Activated naive CD8-positive, alpha-beta T cell treated with anti-CD3 and anti-CD28 coated beads, Interleukin-2, amount 50 U/mL, for 24 hours (primary cell): ENCODE measurements around the gene SCYGR4.
"Not testable (repeated sequence)": the region's sequence is repeated elsewhere in the genome, so short reads cannot be mapped to it uniquely, and the experiment has no call there.

ENCODE experiments used
- ATAC-seq: fragments of 150-1000 bp; cut with Tn5 transposase; one replicate; pipeline ENCODE4 v1.10.0; 2021
- DNase-seq: peaks from one replicate; pipeline ENCODE4 v3.0.0; 2021
- H3K27ac Mint-ChIP-seq: one replicate; pipeline ENCODE4 v1.8.0; 2021; ENCODE audit warnings: mild to moderate bottlenecking, mixed read lengths
- H3K27me3 Mint-ChIP-seq: one replicate; pipeline ENCODE4 v1.8.0; 2021; ENCODE audit warnings: mixed read lengths
- H3K36me3 Mint-ChIP-seq: one replicate; pipeline ENCODE4 v1.8.0; 2021; ENCODE audit warnings: low read depth, mixed read lengths
- H3K4me1 Mint-ChIP-seq: one replicate; pipeline ENCODE4 v1.8.0; 2021; ENCODE audit warnings: mixed read lengths
- H3K4me3 Mint-ChIP-seq: one replicate; pipeline ENCODE4 v1.8.0; 2021; ENCODE audit warnings: mild to moderate bottlenecking, moderate library complexity, mixed read lengths
- H3K9me3 Mint-ChIP-seq: one replicate; pipeline ENCODE4 v1.8.0; 2021; ENCODE audit warnings: mixed read lengths

The SCYGR4 gene

DNA sequence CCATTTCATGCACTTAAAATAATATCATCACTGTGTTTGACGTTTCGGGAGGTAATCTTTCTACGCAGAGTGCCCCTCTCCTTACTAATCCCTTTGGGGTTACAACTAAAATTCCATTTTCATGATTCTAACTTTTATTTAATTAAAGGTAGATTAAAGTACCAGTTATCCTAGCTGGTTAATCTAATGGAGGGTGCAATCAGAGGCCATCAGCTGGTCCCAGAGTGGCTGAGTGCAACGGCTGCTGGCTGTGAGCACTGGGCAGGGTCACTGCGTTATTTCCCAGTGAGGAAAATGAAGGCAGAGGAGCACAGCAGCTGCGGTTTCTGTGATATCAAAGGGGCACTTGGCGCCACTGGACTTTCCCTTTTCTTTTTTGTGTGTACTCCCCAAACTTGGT is 12.1 kb downstream of the SCYGR4 start:
- Mint-ChIP-seq H3K27ac (no peak overlapping the region), H3K9me3 (no peaks in the 10 kb centered on the region), H3K36me3 (no peaks in the 10 kb centered on the region), H3K27me3 (peaks cover 21% of the 10 kb centered on the region), H3K4me3 (no peak overlapping the region), H3K4me1 (no peaks in the 10 kb centered on the region)
- DNase-seq = no peak
- ATAC-seq = no peak

DNA sequence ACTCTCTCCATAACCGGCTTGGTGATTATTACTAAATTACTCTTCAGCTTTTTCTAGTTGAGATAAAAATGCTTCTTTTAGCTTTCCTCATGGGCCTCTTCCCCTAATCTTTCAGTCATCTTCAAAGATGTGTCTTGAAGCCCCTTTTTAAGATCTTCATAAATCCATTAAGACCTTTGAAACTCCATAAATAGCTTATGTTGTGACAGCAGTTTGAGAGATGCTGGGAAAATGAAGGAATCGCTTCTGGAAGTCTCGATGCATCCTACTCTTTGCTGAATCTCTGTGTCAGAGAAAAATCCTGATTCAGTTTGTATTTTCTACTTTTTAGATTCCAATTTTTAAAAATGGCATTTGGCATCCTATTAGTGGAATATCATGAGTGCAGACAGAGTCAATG is 13.0 kb downstream of the SCYGR4 start:
- H3K4me1 Mint-ChIP-seq = no peaks in the 10 kb centered on the region
- H3K27ac Mint-ChIP-seq = no peak overlapping the region
- DNase-seq (no peak), ATAC-seq (no peak)
- peaks cover 21% of the 10 kb centered on the region for H3K27me3 Mint-ChIP-seq
- no peaks in the 10 kb centered on the region for H3K36me3 Mint-ChIP-seq
- no peaks in the 10 kb centered on the region for H3K9me3 Mint-ChIP-seq
- no peak overlapping the region for H3K4me3 Mint-ChIP-seq

DNA sequence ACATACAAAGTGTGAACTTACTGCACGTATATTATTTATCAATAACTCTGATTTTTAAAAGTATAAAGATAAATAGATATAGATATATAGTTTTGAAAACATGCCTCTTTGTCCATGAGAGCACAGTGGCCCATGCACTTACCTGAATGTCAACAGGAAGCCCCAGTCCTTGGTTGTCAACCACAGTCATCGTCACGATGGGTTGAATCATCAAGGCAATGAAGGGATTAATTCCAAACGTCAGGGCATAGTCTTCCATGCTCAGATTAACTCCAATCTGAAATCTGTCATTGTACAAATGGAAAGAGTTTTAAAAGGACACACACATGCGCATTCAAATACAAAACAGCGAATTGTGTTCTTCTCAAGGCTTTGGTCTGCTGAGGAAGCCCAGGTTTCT is 15.5 kb downstream of the SCYGR4 start:
- DNase-seq = no peak
- ATAC-seq = no peak
- Mint-ChIP-seq H3K4me1 (no peaks in the 10 kb centered on the region), H3K4me3 (no peak overlapping the region), H3K36me3 (no peaks in the 10 kb centered on the region), H3K27ac (no peak overlapping the region), H3K9me3 (no peaks in the 10 kb centered on the region), H3K27me3 (peaks cover 21% of the 10 kb centered on the region)

DNA sequence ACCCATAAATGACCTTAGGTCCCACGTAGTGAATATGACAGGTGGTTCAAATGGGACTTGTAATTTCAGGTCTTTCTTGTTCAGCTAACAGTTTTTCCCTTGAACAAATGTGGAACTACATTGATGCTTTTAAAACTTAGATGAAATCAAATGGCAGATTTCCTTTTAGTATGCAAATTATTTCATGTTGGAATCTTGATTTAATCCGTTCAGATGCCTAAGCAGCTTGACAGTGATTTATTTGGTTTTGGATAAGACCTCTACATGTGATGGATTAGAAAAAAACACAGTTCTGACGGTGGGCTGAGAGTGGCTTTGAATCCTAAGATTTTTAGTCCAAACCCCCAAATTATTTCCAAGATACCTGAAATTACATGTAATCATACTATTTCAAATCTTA is 16.9 kb downstream of the SCYGR4 start:
- Mint-ChIP-seq H3K4me3 (no peak overlapping the region), H3K4me1 (no peaks in the 10 kb centered on the region), H3K9me3 (no peaks in the 10 kb centered on the region), H3K27me3 (peaks cover 14% of the 10 kb centered on the region), H3K27ac (no peak overlapping the region), H3K36me3 (no peaks in the 10 kb centered on the region)
- ATAC-seq (no peak), DNase-seq (no peak)

DNA sequence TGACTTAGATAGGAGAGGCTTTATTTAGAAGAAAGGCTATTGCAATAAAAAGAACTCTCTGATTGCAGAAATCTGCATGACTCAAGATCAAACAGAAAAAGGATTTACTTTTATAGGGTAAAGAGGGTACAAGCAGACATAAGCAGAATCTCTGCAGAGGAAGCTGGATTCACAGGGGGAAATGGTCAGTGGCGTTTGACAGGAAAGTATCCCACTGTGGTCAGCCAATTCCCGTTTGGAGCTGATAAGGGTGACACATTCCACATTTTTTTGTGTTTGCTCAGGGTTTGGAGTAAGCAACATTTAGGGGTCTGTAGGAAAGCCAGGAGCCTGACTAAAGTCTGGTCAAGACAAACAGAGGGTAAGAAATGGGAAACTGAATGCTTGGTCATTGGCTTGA is 25.4 kb downstream of the SCYGR4 start:
- Mint-ChIP-seq H3K4me3 (no peak overlapping the region), H3K27me3 (peaks cover 2% of the 10 kb centered on the region), H3K9me3 (no peaks in the 10 kb centered on the region), H3K4me1 (no peaks in the 10 kb centered on the region), H3K27ac (no peak overlapping the region), H3K36me3 (no peaks in the 10 kb centered on the region)
- ATAC-seq (no peak), DNase-seq (no peak)

DNA sequence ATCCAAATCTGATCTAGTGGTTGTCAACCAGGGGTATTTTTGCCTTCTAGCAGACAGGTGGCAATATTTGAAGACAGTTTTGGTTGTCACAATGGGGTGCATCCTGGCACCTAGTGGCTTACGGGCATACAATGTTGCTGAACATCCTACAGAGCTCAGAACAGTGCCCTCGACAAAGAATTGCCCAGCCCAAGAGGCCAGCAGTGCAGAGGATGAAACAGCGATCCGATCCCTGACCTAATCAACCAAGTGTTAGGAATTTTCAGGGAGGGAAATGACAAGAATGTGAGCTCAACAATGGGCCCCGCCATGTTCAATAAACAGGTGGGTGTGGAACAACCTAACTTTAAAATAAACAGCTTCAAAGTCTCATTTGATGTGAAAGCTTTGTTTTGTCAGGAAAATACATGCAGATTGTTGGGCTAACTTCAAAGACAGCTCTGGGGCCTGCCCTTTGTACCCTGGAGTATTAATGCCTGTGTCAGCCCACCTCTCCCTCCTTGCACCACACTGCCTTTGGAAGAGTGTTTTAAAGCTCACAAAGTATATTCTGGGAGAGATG is 26.8 kb downstream of the SCYGR4 start:
- ATAC-seq = no peak
- no peak overlapping the region for H3K4me3 Mint-ChIP-seq
- no peak overlapping the region for H3K27ac Mint-ChIP-seq
- H3K36me3 Mint-ChIP-seq = no peaks in the 10 kb centered on the region
- H3K4me1 Mint-ChIP-seq = no peaks in the 10 kb centered on the region
- H3K9me3 Mint-ChIP-seq = no peaks in the 10 kb centered on the region
- peaks cover 6% of the 10 kb centered on the region for H3K27me3 Mint-ChIP-seq
- no peak for DNase-seq

DNA sequence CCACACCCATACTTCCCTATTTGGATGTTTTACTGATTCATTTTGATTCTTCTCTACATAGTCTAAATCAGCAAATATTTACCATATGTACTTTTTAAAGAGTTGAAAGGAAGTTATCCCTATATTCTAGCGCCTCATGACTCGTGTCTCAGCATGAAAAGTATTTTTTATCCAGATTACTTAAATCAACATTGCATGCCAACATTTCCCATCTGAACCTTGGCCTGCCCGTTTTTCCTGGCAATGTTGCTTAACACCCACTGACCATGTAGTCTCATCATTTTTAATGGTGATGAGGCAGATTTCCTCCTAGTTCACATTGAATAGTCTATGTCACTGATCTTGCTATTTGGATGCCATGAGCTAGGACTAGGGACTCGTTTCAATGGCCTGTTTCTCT is 36.1 kb downstream of the SCYGR4 start:
- ATAC-seq = no peak
- no peak overlapping the region for H3K27ac Mint-ChIP-seq
- no peaks in the 10 kb centered on the region for H3K9me3 Mint-ChIP-seq
- H3K36me3 Mint-ChIP-seq = no peaks in the 10 kb centered on the region
- no peak overlapping the region for H3K4me3 Mint-ChIP-seq
- H3K4me1 Mint-ChIP-seq = peaks cover 2% of the 10 kb centered on the region
- DNase-seq = no peak
- peaks cover 5% of the 10 kb centered on the region for H3K27me3 Mint-ChIP-seq

DNA sequence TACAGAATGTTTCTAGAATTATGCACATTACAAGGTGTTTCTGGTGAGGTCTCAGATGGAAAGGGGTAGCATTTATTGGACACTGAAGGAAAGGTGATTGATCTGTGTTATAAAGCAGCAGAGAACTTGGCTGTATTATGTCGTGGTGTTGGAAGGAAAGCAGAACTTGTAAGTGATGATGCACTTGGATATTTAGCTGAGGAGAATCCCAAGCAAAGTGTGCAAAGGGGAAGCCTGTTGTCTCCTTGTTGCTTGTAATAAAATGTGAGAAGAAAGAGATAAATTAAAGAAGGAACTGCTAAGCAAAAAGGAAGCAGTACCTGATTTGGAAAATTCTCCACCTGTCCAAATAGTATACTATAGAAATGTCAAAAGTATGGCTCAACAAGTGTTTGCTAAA is 37.1 kb downstream of the SCYGR4 start:
- Mint-ChIP-seq H3K9me3 (no peaks in the 10 kb centered on the region), H3K36me3 (no peaks in the 10 kb centered on the region), H3K27me3 (peaks cover 5% of the 10 kb centered on the region), H3K4me3 (no peak overlapping the region), H3K4me1 (peaks cover 2% of the 10 kb centered on the region), H3K27ac (no peak overlapping the region)
- ATAC-seq (no peak), DNase-seq (no peak)

DNA sequence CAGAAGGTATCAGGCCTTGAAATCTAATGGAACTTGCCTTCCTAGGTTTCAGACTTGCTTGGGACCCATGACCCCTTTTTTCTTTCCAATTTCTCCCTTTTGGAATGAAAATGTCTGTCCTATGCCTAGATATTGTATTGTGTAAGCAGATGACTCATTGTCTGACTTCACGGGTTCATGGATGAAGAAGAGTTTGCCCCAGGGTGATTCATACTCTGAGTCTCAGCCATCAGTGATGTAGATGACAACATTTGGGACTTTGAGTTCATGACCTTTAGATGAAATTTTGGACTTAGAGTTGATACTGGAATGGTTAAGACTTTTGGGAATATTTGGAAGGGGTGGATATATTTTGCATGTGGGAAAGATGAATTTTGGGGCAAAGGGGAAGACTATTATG is 38.2 kb downstream of the SCYGR4 start:
- DNase-seq (no peak), ATAC-seq (peak; percentile 76)
- Mint-ChIP-seq H3K4me1 (peaks cover 2% of the 10 kb centered on the region), H3K27me3 (peaks cover 5% of the 10 kb centered on the region), H3K27ac (no peak overlapping the region), H3K36me3 (no peaks in the 10 kb centered on the region), H3K4me3 (no peak overlapping the region), H3K9me3 (no peaks in the 10 kb centered on the region)

DNA sequence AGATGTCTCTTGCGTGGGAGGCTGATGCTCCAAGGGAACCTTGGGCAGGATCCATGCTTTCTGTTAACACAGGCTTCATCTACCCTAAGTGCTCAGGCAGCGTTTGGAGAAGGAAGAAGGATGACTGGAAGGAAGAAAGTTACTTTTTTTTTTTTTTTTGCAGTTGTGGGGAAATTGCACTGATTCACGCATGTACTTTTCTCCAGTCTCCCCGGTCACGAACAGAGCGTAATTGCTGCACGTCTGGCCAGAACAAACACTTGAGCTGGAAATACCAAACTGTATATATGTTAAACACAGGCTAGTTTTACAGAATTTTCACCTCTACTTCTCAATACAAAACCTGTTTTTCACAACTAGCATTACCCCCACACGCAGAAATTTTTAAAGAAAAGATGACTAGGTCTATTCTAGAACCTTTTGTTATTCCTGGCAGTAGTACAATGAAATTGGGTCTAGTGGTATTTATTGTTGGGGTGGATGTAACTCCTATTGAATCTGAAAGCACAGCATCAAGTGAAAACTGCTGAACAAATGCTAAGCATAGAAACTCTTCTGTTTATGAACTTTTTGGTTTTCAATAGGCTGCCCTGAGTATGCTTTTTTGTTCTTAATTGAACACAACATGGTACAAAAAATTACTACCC is 40.0 kb downstream of the SCYGR4 start:
- Mint-ChIP-seq H3K27ac (no peak overlapping the region), H3K9me3 (no peaks in the 10 kb centered on the region), H3K4me1 (peaks cover 2% of the 10 kb centered on the region), H3K4me3 (no peak overlapping the region), H3K36me3 (no peaks in the 10 kb centered on the region), H3K27me3 (peaks cover 5% of the 10 kb centered on the region)
- no peak for DNase-seq
- ATAC-seq = no peak

DNA sequence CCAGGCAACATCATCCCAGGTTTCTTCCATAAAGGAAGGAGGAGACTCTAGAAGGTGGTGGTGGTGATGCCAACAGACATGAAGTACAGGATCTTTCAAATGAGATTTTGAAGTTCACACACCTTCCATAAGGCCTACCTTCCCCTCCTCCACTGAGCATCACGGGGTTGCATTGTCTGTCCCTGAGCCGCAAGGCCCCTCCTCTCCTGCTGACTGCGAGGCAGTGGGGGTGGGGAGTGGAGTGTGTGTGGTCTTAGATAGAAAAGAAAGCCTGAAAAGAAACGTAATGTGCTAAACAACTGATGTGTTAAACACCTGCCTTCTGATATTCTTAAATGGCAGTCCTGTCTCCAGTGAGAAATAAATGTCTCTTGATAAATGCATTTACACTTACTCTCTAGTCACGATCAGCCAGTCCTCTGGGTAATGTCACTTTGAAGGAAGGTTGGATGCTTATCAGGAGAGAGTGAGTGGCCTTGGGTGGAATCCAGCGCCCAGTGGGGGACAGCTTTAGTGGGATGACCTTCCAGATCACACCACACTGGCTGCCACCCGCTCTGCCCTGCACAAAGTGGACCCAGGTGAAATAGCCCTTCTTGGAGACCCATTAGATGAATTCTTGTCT is 43.8 kb downstream of the SCYGR4 start:
- H3K9me3 Mint-ChIP-seq = no peaks in the 10 kb centered on the region
- H3K27me3 Mint-ChIP-seq = peaks cover 3% of the 10 kb centered on the region
- H3K27ac Mint-ChIP-seq = no peak overlapping the region
- H3K36me3 Mint-ChIP-seq = no peaks in the 10 kb centered on the region
- DNase-seq (no peak), ATAC-seq (no peak)
- H3K4me1 Mint-ChIP-seq = no peaks in the 10 kb centered on the region
- no peak overlapping the region for H3K4me3 Mint-ChIP-seq

DNA sequence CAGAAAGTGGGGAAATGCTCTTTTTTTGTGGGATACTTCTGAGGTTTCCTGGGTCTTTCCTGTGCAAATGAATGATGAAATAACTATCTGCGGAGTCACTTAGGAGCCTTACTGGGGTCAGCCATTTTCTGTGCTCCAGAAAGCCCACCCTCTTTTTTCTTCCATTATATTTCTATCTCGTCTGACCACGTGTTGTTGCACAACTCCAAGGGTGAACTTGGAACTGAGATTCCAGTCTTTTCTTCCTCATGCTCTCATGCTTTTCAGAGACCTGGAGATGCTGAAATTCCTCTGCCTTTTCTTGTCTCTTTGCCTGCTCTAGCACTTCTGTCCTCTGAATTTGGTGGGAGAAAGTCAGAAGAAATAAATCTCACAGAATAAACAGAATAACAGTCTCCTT is 44.5 kb downstream of the SCYGR4 start:
- H3K9me3 Mint-ChIP-seq = no peaks in the 10 kb centered on the region
- H3K4me1 Mint-ChIP-seq = no peaks in the 10 kb centered on the region
- peaks cover 3% of the 10 kb centered on the region for H3K27me3 Mint-ChIP-seq
- no peak overlapping the region for H3K27ac Mint-ChIP-seq
- no peak for ATAC-seq
- H3K4me3 Mint-ChIP-seq = no peak overlapping the region
- no peak for DNase-seq
- no peaks in the 10 kb centered on the region for H3K36me3 Mint-ChIP-seq

DNA sequence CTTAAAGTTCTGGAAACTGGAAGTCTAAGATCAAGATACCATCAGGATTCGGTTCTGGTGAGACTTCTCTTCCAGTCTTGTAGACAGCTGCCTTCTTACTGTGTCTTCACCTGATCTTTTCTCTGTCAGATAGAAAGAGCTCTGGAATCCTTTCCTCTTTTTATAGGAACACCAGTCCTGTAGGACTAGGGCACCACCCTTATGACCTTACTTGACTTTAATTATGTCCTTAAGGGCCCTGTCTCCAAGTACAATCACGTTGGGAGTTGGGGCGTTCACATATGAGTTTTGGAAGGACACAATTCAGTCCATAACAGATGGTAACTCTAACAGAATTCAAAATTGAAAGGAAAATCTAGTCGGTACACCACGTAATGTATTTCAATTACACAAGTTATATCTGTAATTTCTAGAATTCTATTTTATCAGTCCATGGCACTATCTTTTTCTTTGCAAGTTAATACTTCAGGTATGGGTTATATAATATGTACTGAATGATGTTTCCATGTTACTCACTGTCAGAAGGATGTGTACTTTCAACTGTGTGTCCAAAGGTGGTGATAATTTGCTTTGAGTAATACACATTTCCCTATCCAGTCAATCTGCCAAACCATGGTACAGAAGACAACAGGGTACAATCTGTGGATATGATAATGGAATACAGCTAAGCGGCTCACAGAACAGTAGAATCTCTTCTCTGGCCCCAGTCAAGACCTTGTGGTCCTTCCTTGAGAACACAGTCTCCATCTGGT is 48.1 kb downstream of the SCYGR4 start:
- Mint-ChIP-seq H3K4me3 (no peak overlapping the region), H3K27ac (no peak overlapping the region), H3K36me3 (no peaks in the 10 kb centered on the region), H3K27me3 (peaks cover 6% of the 10 kb centered on the region), H3K9me3 (no peaks in the 10 kb centered on the region), H3K4me1 (no peaks in the 10 kb centered on the region)
- no peak for ATAC-seq
- DNase-seq = no peak

DNA sequence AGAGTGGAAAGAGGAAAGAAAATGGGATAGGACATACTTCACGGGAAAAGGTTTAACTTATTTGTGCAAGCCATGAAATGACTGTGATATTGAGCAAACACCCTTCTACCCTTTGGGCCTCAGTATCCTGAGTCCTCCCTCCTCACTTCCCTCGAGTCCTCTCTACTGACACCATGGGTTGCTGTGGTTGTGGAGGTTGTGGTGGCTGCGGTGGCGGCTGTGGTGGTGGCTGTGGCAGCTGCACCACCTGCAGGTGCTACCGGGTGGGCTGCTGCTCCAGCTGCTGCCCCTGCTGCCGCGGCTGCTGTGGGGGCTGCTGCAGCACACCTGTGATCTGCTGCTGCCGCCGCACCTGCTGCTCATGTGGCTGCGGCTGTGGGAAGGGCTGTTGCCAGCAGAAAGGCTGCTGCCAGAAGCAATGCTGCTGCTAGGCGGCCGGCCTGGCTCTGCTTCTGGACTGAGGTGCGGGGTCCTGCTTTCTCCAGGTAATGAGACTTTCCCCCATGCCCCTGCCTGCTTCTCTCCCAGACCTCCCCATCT is 49.4 kb downstream of the SCYGR4 start, which contains the start of gene SCYGR5:
Gene SCYGR5 (plus strand): TSS at position 174 of the 540 bp plus-strand sequence. CDS start 0 bp downstream, at position 174.
- H3K4me3 Mint-ChIP-seq, DNase-seq, H3K27ac Mint-ChIP-seq, ATAC-seq, H3K27me3 Mint-ChIP-seq, H3K9me3 Mint-ChIP-seq, H3K36me3 Mint-ChIP-seq, H3K4me1 Mint-ChIP-seq: not testable (repeated sequence)
